Measurements from ENCODE around the gene GRWD1. TPM values are rescaled to one million over a fixed set of nuclear protein-coding genes. Genes with fewer than 3 reads are reported as not detected.

The GRWD1 gene
- total and polyA plus RNA-seq, 2 donors (not counting 1 experiment from before 2014, with no cell fraction given), result 10.6 to 40.7 TPM

- H3K27me3 Mint-ChIP-seq, result peaks cover 33% of the 10 kb centered on the region
- Histone ChIP-seq H3K27me3 (replicated peaks in 1 of 4; ENCODE audit: control extremely low read depth in 1 of 4, control insufficient read depth in 3 of 4, insufficient read depth in 4 of 4, low read length in 3 of 4) (peaks cover 0 to 56% (median 33%) of the 10 kb centered on the region in 4 experiments), H3K4me2 (replicated peaks; ENCODE audit: low read depth, low read length, poor library complexity, severe bottlenecking) (no peak overlapping the region), H3K9me3 (ENCODE audit: control extremely low read depth in 1 of 3, control insufficient read depth in 2 of 3, insufficient read depth in 1 of 3, low read length in 2 of 3) (peaks cover 0 to 34% (median 0%) of the 10 kb centered on the region in 3 donors), H3K9ac (ENCODE audit: low read length) (no peak overlapping the region), H2AFZ (ENCODE audit: insufficient read depth, low read depth, low read length, poor library complexity, severe bottlenecking) (no peak overlapping the region), H3K4me3 (ENCODE audit: control extremely low read depth in 1 of 5, extremely low read depth in 1 of 5, insufficient read depth in 1 of 5, low read depth in 2 of 5, low read length in 4 of 5) (no peak overlapping the region), H3K4me1 (ENCODE audit: control insufficient read depth in 2 of 2, insufficient read depth in 2 of 2, low read length in 2 of 2) (peaks cover 51 to 52% of the 10 kb centered on the region in 2 donors), H3K79me2 (ENCODE audit: control insufficient read depth, insufficient read depth, low read length) (peaks cover 13% of the 10 kb centered on the region), H3K27ac (ENCODE audit: low read length in 2 of 2) (no peak overlapping the region), H4K20me1 (ENCODE audit: control insufficient read depth, insufficient read depth, low read length, poor library complexity, severe bottlenecking) (no peaks in the 10 kb centered on the region), H3K36me3 (replicated peaks in 1 of 2; ENCODE audit: control extremely low read depth in 1 of 2, control insufficient read depth in 1 of 2, extremely low read depth in 1 of 2, insufficient read depth in 2 of 2, low read length in 1 of 2) (no peaks in the 10 kb centered on the region)
- WGBS (ENCODE audit: insufficient coverage), result 51% methylated on average over 21 of the region's 24 CpGs
- no peaks in the 10 kb centered on the region for H3K9me3 Mint-ChIP-seq (ENCODE audit: insufficient read depth)
- TF ChIP-seq CTCF (IDR thresholded peaks at IDR 0.05) (no peak), EZH2 (IDR thresholded peaks at IDR 0.05; ENCODE audit: borderline replicate concordance, insufficient read depth, low read depth, low read length, poor library complexity, severe bottlenecking) (no peak)
- no peak overlapping the region for H3K27ac Mint-ChIP-seq
- intact Hi-C loops (cut with micrococcal nuclease), result loop anchor here (10.0 kb wide), 1 partner anchor 99 kb away; no protein-coding TSS in a partner anchor
- ChIA-PET CTCF (interaction anchor here (0.8 to 1.0 kb wide), 2 partner anchors 45 to 188 kb away, joined by 3 to 7 read pairs; no protein-coding TSS in a partner anchor), POLR2A (interaction anchor here (0.6 to 0.7 kb wide), 3 partner anchors 23 to 63 kb away, joined by 3 to 6 read pairs (median 4); no protein-coding TSS in a partner anchor)
- H3K4me1 Mint-ChIP-seq, result peaks cover 43% of the 10 kb centered on the region
- ATAC-seq (ENCODE audit: low read depth) (no peak), DNase-seq (no peak)
- no peak overlapping the region for H3K4me3 Mint-ChIP-seq
These were observed 49.6 kb upstream of the GRWD1 start for GRCh38 chr19:48396016-48396823.

GRCh38 chr19:48396824-48397176, 49.0 kb upstream of the GRWD1 start:
- Histone ChIP-seq H3K4me3 (ENCODE audit: control extremely low read depth in 1 of 5, extremely low read depth in 1 of 5, insufficient read depth in 1 of 5, low read depth in 2 of 5, low read length in 4 of 5) (no peak overlapping the region), H3K27me3 (replicated peaks in 1 of 4; ENCODE audit: control extremely low read depth in 1 of 4, control insufficient read depth in 3 of 4, insufficient read depth in 4 of 4, low read length in 3 of 4) (peaks cover 0 to 56% (median 33%) of the 10 kb centered on the region in 4 experiments), H3K4me2 (replicated peaks; ENCODE audit: low read depth, low read length, poor library complexity, severe bottlenecking) (no peak overlapping the region), H3K79me2 (ENCODE audit: control insufficient read depth, insufficient read depth, low read length) (peaks cover 11% of the 10 kb centered on the region), H3K4me1 (ENCODE audit: control insufficient read depth in 2 of 2, insufficient read depth in 2 of 2, low read length in 2 of 2) (peaks cover 48% of the 10 kb centered on the region in 2 donors), H2AFZ (ENCODE audit: insufficient read depth, low read depth, low read length, poor library complexity, severe bottlenecking) (no peak overlapping the region), H3K9ac (ENCODE audit: low read length) (no peak overlapping the region), H3K36me3 (replicated peaks in 1 of 2; ENCODE audit: control extremely low read depth in 1 of 2, control insufficient read depth in 1 of 2, extremely low read depth in 1 of 2, insufficient read depth in 2 of 2, low read length in 1 of 2) (no peaks in the 10 kb centered on the region), H4K20me1 (ENCODE audit: control insufficient read depth, insufficient read depth, low read length, poor library complexity, severe bottlenecking) (no peaks in the 10 kb centered on the region), H3K27ac (ENCODE audit: low read length in 2 of 2) (no peak overlapping the region), H3K9me3 (ENCODE audit: control extremely low read depth in 1 of 3, control insufficient read depth in 2 of 3, insufficient read depth in 1 of 3, low read length in 2 of 3) (peaks cover 0 to 34% (median 0%) of the 10 kb centered on the region in 3 donors)
- Mint-ChIP-seq H3K27me3 (peaks cover 33% of the 10 kb centered on the region), H3K4me1 (peaks cover 40% of the 10 kb centered on the region), H3K27ac (no peak overlapping the region), H3K9me3 (ENCODE audit: insufficient read depth) (no peaks in the 10 kb centered on the region), H3K4me3 (no peak overlapping the region)
- no peak for ATAC-seq (ENCODE audit: low read depth)
- intact Hi-C loops (cut with micrococcal nuclease), result loop anchor here (10.0 kb wide), 1 partner anchor 98 kb away; no protein-coding TSS in a partner anchor
- no peak for TF ChIP-seq CTCF (IDR thresholded peaks at IDR 0.05)
- TF ChIP-seq EZH2 (IDR thresholded peaks at IDR 0.05; ENCODE audit: borderline replicate concordance, insufficient read depth, low read depth, low read length, poor library complexity, severe bottlenecking), result no peak
- ChIA-PET POLR2A (no interaction called here), CTCF (no interaction called here)
- 44% methylated on average over 2 of the region's 2 CpGs for WGBS (ENCODE audit: insufficient coverage)
- no peak for DNase-seq

Data from B cell (primary cell).